Measurements from ENCODE around the gene FBXO27. TPM values are rescaled to one million over a fixed set of nuclear protein-coding genes. Genes with fewer than 3 reads are reported as not detected.

Gene FBXO27
- total RNA-seq, 2 experiments from 2014 or later: 1.0 to 1.8 TPM

DNA sequence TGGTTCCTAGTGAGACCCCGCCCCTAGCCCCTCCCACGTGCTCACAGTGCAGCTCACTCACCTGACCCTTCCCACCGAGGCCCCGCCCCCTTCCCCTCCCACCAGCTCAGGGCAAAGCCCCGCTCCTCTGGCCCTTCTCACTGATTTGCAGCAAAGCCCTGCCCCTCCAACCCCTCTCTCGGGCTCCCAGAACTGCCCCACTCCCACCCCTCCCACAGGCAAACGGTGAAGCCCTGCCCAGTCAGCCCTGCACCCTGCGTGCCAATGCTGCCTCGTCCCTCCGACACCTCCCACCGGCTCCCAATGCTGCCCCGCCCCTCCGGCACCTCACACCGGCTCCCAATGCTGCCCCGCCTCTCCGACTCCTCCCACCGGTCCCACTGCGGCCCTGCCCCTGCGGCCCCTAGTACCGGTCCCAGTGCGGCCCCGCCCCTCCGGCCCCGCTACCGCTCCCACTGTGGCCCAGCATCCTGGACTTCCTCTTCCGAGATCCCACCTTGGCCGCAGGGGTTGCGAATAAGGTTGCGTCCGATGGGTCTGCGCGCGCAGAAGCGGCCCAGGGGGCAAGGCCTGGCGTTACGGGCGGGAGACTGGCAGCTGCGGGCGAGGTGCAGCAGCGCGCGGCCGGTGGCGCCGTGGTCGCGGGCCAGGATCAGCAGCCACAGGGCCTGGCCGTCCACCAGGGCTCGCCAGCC, 834 bp downstream of the FBXO27 start:
- CTCF ChIA-PET: interaction anchor here (1.1 kb wide), 1 partner anchor 20 kb away, joined by 3 read pairs; no protein-coding TSS in a partner anchor
- Mint-ChIP-seq H3K27me3 (ENCODE audit: low read depth) (peaks cover 17% of the 10 kb centered on the region), H3K9me3 (no peaks in the 10 kb centered on the region), H3K4me1 (ENCODE audit: low read depth) (peaks cover 16% of the 10 kb centered on the region), H3K4me3 (peak overlapping the region; percentile 69), H3K27ac (no peak overlapping the region), H3K36me3 (ENCODE audit: low read depth) (no peaks in the 10 kb centered on the region)
- DNase-seq: peak; percentile 92
- intact Hi-C loops (cut with micrococcal nuclease): loop anchor here (2.0 kb wide), 1 partner anchor 69 kb away; no protein-coding TSS in a partner anchor

DNA sequence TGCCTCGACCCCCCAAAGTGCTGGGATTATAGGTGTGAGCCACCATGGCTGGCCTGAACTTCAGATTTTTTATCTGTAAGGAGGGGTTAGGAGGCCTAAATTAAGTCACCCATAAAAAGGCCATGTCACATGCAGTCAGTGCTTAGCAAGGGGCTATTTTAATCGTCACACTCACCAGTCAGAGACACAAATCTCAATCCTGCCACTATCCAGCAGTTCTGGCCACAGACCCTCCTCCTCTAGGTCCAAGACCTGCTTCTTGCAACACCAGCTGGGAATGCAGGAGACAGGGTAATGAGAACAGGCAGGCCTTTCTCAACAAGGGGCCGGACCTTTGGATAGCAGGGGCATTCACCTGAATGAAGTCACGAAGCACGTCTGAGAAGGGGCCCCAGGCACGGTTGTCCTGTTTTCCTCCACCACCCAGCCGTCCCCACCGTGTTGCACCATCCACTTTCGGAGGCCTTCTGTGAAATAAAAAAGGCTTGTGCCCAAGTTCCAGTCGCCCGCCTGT, 1.4 kb downstream of the FBXO27 start:
- Mint-ChIP-seq H3K4me3 (peak overlapping the region; percentile 69), H3K4me1 (ENCODE audit: low read depth) (peaks cover 16% of the 10 kb centered on the region), H3K27ac (no peak overlapping the region), H3K9me3 (no peaks in the 10 kb centered on the region), H3K36me3 (ENCODE audit: low read depth) (no peaks in the 10 kb centered on the region), H3K27me3 (ENCODE audit: low read depth) (peaks cover 18% of the 10 kb centered on the region)
- intact Hi-C loops (cut with micrococcal nuclease): loop anchor here (2.0 kb wide), 1 partner anchor 68 kb away; no protein-coding TSS in a partner anchor
- DNase-seq: no peak
- CTCF ChIA-PET: interaction anchor here (1.1 kb wide), 1 partner anchor 21 kb away, joined by 3 read pairs; no protein-coding TSS in a partner anchor

DNA sequence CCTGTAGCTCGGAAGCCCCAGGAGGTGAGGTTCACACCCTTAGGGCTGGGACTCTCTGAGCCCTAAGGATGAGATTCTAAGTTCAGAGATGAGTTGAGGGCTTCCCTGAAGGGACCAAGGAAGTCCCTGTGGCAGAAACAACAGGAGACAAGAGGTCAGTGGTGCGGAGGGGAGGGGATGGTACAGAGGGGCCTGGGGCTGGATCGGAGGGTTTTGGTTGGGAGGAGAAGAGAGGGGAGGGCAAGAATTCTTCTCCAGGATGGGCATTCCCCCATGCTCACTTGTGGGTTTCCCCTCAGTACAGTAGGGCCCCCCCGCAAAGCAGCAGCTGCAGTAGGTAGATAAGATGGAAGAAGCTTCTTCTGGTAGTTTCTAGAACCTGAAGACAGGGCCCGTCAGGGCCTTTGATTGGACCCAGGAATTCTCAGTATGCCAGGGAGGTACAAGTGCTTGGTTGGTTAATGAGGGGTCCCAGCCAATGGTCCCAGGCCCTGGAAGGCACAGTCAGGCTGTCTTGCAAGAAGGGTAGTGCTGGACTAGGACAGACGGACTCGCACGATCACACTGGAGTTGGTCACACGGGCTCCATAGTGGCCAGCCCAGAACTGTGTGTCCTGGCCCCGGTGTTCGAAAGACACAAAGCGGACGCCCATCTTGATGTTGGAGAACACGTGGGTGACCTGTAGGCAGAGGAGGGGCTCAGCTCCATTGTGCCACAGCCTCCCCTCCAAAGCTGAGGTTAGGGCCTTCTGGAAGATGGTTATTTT, 7.3 kb downstream of the FBXO27 start:
- no peak for DNase-seq
- Mint-ChIP-seq H3K27ac (no peak overlapping the region), H3K9me3 (no peaks in the 10 kb centered on the region), H3K4me1 (ENCODE audit: low read depth) (peaks cover 1% of the 10 kb centered on the region), H3K27me3 (ENCODE audit: low read depth) (peaks cover 10% of the 10 kb centered on the region), H3K36me3 (ENCODE audit: low read depth) (no peaks in the 10 kb centered on the region), H3K4me3 (no peak overlapping the region)
- CTCF ChIA-PET: no interaction called here
- intact Hi-C loops (cut with micrococcal nuclease): no loop called here

DNA sequence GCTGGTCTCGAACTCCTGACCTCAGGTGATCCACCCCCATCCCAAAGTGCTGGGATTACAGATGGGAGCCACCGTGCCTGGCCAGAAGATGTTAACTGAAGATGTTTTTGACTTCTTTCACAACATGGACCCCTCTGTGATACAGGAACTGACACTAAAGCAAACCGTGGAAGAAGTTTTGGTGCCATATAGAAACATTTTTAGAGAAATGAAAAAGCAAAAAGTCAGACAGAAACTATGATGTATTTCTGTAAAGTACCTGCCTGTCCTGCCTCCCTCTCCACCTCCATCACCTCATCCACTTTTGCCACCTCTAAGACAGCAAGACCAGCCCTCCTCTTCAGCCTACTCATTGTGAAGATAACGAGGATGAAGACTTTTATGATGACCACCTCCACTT, 11.3 kb downstream of the FBXO27 start:
- Mint-ChIP-seq H3K4me1 (ENCODE audit: low read depth) (no peaks in the 10 kb centered on the region), H3K9me3 (no peaks in the 10 kb centered on the region), H3K4me3 (no peak overlapping the region), H3K27me3 (ENCODE audit: low read depth) (peaks cover 11% of the 10 kb centered on the region), H3K27ac (no peak overlapping the region), H3K36me3 (ENCODE audit: low read depth) (no peaks in the 10 kb centered on the region)
- no peak for DNase-seq
- CTCF ChIA-PET: no interaction called here
- intact Hi-C loops (cut with micrococcal nuclease): no loop called here

DNA sequence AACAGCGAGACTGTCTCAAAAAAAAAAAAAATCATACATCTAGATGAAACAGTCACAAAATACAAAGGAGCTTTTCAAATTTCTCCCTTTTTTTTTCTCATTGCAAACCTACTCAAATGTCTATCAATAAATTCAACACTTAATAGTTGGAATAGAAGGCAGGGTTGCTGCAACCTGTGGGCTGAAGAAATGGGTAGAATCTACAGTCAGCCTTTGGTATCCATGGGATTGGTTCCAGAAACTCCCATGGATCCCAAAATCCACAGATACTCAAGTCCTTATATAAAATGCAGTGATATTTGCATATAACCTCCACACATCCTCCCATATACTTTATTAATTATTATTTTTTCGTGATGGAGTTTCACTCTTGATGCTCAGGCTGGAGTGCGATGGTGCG, 14.7 kb downstream of the FBXO27 start:
- no peak for DNase-seq
- H3K36me3 Mint-ChIP-seq (ENCODE audit: low read depth): no peaks in the 10 kb centered on the region
- no peaks in the 10 kb centered on the region for H3K4me1 Mint-ChIP-seq (ENCODE audit: low read depth)
- CTCF ChIA-PET: no interaction called here
- intact Hi-C loops (cut with micrococcal nuclease): no loop called here
- H3K27me3 Mint-ChIP-seq (ENCODE audit: low read depth): peaks cover 17% of the 10 kb centered on the region
- H3K9me3 Mint-ChIP-seq: no peaks in the 10 kb centered on the region
- no peak overlapping the region for H3K27ac Mint-ChIP-seq
- H3K4me3 Mint-ChIP-seq: no peak overlapping the region

DNA sequence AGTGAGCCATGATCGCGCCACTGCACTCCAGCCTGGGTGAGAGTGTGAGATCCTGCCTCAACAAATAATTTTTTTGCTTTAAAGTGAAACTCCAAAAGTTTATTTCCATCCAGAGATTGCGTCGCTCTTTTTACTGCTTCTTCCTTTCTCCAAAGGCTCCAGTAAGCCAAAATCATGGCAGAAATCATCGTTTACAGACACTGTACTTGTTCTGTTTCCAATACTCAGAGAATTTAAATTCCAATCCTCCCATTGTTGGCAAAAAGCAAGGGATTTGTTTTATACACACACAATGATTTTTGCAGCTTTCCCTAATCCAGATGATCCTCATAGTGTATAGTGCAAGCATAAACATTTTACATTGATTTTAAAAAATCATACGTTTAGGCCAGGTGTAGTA, 15.3 kb downstream of the FBXO27 start:
- Mint-ChIP-seq H3K4me3 (no peak overlapping the region), H3K4me1 (ENCODE audit: low read depth) (no peaks in the 10 kb centered on the region), H3K9me3 (no peaks in the 10 kb centered on the region), H3K36me3 (ENCODE audit: low read depth) (no peaks in the 10 kb centered on the region), H3K27me3 (ENCODE audit: low read depth) (peaks cover 15% of the 10 kb centered on the region), H3K27ac (no peak overlapping the region)
- intact Hi-C loops (cut with micrococcal nuclease): no loop called here
- no peak for DNase-seq
- CTCF ChIA-PET: interaction anchor here (0.7 kb wide), 1 partner anchor 43 kb away, joined by 7 read pairs; no protein-coding TSS in a partner anchor

GRCh38 chr19:39014037-39014436, 18.3 kb downstream of the FBXO27 start:
- no peaks in the 10 kb centered on the region for H3K36me3 Mint-ChIP-seq (ENCODE audit: low read depth)
- peaks cover 10% of the 10 kb centered on the region for H3K27me3 Mint-ChIP-seq (ENCODE audit: low read depth)
- H3K27ac Mint-ChIP-seq: no peak overlapping the region
- no peaks in the 10 kb centered on the region for H3K4me1 Mint-ChIP-seq (ENCODE audit: low read depth)
- intact Hi-C loops (cut with micrococcal nuclease): no loop called here
- no peaks in the 10 kb centered on the region for H3K9me3 Mint-ChIP-seq
- CTCF ChIA-PET: no interaction called here
- no peak for DNase-seq
- no peak overlapping the region for H3K4me3 Mint-ChIP-seq

DNA sequence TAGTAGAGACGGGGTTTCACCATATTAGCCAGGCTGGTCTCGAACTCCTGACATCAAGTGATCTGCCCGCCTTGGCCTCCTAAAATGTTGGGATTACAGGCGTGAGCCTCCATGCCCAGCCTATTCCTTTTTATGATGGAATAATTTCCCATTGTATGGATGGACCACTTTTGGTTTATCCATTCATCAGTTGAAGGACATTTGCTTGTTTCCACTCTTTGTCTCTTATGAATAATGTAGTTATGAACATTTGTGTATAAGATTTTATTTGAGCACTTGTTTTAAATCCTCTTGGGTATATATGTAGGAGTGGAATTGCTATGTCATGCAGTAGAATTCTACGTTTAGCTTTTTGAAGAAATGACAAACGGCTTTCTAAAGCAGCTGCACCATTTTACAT, 23.3 kb downstream of the FBXO27 start:
- H3K36me3 Mint-ChIP-seq (ENCODE audit: low read depth): no peaks in the 10 kb centered on the region
- no peak overlapping the region for H3K27ac Mint-ChIP-seq
- H3K9me3 Mint-ChIP-seq: no peaks in the 10 kb centered on the region
- peaks cover 5% of the 10 kb centered on the region for H3K27me3 Mint-ChIP-seq (ENCODE audit: low read depth)
- no peaks in the 10 kb centered on the region for H3K4me1 Mint-ChIP-seq (ENCODE audit: low read depth)
- CTCF ChIA-PET: no interaction called here
- DNase-seq: no peak
- H3K4me3 Mint-ChIP-seq: no peak overlapping the region
- intact Hi-C loops (cut with micrococcal nuclease): no loop called here

DNA sequence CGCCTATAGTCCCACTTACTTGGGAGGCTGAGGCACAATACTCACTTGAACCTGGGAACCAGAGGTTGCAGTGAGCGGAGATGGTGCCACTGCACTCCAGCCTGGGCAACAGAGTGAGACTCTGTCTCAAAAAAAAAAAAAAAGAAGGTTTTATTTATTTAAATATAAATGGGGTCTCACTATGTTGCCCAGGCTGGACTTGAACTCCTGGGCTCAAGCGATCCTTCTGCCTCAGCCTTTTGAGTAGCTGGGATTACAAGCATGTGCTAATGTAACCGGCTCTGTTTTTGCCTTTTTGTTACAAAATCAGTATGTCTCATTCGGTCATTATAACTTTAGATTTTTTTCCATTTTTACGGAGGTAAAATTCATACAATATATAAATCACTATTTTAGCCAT, 24.2 kb downstream of the FBXO27 start:
- intact Hi-C loops (cut with micrococcal nuclease): no loop called here
- H3K4me3 Mint-ChIP-seq: no peak overlapping the region
- CTCF ChIA-PET: no interaction called here
- no peaks in the 10 kb centered on the region for H3K4me1 Mint-ChIP-seq (ENCODE audit: low read depth)
- no peak overlapping the region for H3K27ac Mint-ChIP-seq
- no peak for DNase-seq
- peaks cover 5% of the 10 kb centered on the region for H3K27me3 Mint-ChIP-seq (ENCODE audit: low read depth)
- no peaks in the 10 kb centered on the region for H3K9me3 Mint-ChIP-seq
- no peaks in the 10 kb centered on the region for H3K36me3 Mint-ChIP-seq (ENCODE audit: low read depth)

DNA sequence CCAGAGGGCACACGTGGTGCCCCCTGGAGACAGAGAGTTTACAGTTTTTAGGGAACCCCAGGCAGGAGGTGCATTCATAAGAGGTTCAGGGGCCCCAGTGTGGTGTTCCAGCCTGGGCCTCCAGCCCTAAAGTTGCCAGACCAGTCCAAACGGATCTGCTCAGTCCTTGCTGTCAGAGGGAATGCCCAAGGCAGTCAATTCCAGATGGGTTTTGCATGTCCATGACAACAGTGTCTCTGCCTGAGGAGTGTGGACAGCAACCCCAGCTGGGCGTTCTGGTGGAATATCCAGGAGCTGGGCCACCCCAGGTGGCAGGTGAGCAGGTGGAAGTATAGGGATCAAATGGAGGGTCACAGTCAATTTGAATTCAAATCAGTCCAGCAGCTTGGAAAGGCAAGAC, 25.3 kb downstream of the FBXO27 start:
- Mint-ChIP-seq H3K27ac (no peak overlapping the region), H3K36me3 (ENCODE audit: low read depth) (no peaks in the 10 kb centered on the region), H3K27me3 (ENCODE audit: low read depth) (peaks cover 3% of the 10 kb centered on the region), H3K4me1 (ENCODE audit: low read depth) (no peaks in the 10 kb centered on the region), H3K4me3 (no peak overlapping the region), H3K9me3 (no peaks in the 10 kb centered on the region)
- CTCF ChIA-PET: interaction anchor here (0.6 kb wide), 3 partner anchors 103 to 528 kb away, joined by 3 to 4 read pairs (median 4); no protein-coding TSS in a partner anchor
- DNase-seq: no peak
- intact Hi-C loops (cut with micrococcal nuclease): no loop called here

- Mint-ChIP-seq H3K36me3 (ENCODE audit: low read depth) (no peaks in the 10 kb centered on the region), H3K4me1 (ENCODE audit: low read depth) (no peaks in the 10 kb centered on the region), H3K9me3 (no peaks in the 10 kb centered on the region), H3K4me3 (no peak overlapping the region), H3K27ac (no peak overlapping the region), H3K27me3 (ENCODE audit: low read depth) (peaks cover 3% of the 10 kb centered on the region)
- intact Hi-C loops (cut with micrococcal nuclease): no loop called here
- no peak for DNase-seq
- CTCF ChIA-PET: no interaction called here
Observed at GRCh38 chr19:39004403-39004802, 27.9 kb downstream of the FBXO27 start.

- no peak for DNase-seq
- no peak overlapping the region for H3K27ac Mint-ChIP-seq
- intact Hi-C loops (cut with micrococcal nuclease): no loop called here
- H3K9me3 Mint-ChIP-seq: no peaks in the 10 kb centered on the region
- H3K4me3 Mint-ChIP-seq: no peak overlapping the region
- peaks cover 3% of the 10 kb centered on the region for H3K27me3 Mint-ChIP-seq (ENCODE audit: low read depth)
- CTCF ChIA-PET: no interaction called here
- no peaks in the 10 kb centered on the region for H3K36me3 Mint-ChIP-seq (ENCODE audit: low read depth)
- no peaks in the 10 kb centered on the region for H3K4me1 Mint-ChIP-seq (ENCODE audit: low read depth)
Observed at GRCh38 chr19:39003796-39004195, 28.6 kb downstream of the FBXO27 start.

DNA sequence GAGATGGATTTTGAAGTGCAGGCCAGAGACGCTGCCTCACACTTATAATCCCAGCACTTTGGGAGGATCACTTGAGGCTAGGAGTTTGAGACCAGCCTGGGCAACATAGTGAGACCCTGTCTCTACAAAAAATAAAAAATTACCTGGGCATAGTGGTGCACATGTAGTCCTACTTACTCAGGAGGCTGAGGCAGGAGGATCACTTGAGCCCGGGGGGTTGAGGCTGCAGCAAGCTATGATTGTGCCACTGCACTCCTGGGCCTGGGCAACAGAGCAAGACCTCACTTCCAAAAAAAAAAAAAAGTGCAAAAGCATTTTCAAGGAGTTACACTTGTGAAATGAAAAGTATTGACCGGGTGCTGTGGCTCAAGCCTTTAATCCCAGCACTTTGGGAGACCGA, 29.2 kb downstream of the FBXO27 start:
- DNase-seq: no peak
- Mint-ChIP-seq H3K36me3 (ENCODE audit: low read depth) (no peaks in the 10 kb centered on the region), H3K9me3 (no peaks in the 10 kb centered on the region), H3K4me3 (no peak overlapping the region), H3K27me3 (ENCODE audit: low read depth) (peaks cover 3% of the 10 kb centered on the region), H3K27ac (no peak overlapping the region), H3K4me1 (ENCODE audit: low read depth) (no peaks in the 10 kb centered on the region)
- intact Hi-C loops (cut with micrococcal nuclease): no loop called here
- CTCF ChIA-PET: no interaction called here
